GM12878 (cell line): Measurements from ENCODE around the gene ADAMTSL1. TPM values are rescaled to one million over a fixed set of nuclear protein-coding genes. Genes with fewer than 3 reads are reported as not detected.

Source experiments
- POLR2AphosphoS5 ChIP-seq: IDR thresholded peaks from 2 replicates; pipeline ENCODE4 v1.6.1; 2011; ENCODE audit warnings: mild to moderate bottlenecking, low read length, inconsistent platforms
- YY1 ChIP-seq: IDR thresholded peaks from 2 replicates; pipeline ENCODE4 v1.6.1; 2011; ENCODE audit warnings: low read depth, mild to moderate bottlenecking, low read length
- polyA plus RNA-seq, 11 experiments: library from polyadenylated mRNA; depleted of rRNA in 4 of 11; unstranded in 6 of 11; stranded (reverse) in 5 of 11; fragments of >200 nt; fragmentation: Nextera tagmentation in 4 of 11; fragmentation: Illumina TruSeq in 1 of 11; extraction: Ambion mirVana in 4 of 11; extraction: Trizol in 1 of 11; gene quantifications; 1 replicate in 1 of 11; 2 replicates in 10 of 11; pipeline versions ENCODE4 v1.2.1 to v1.2.3, GENCODE V29; 2011 to 2016; ENCODE audit warnings: inconsistent platforms in 2 of 11, missing spikeins in 2 of 11, low read depth in 1 of 11
- total RNA-seq, 4 experiments: library from RNA; depleted of rRNA in 3 of 4; stranded (reverse); fragments of >200 nt in 3 of 4; fragmentation: Illumina TruSeq in 1 of 4; extraction: Trizol in 1 of 4; gene quantifications; 2 replicates each; pipeline versions ENCODE4 v1.2.1 to v1.2.3, GENCODE V29; 2013 to 2021
- TF ChIP-seq, protein P1 (sequence below): fragments of 450-650 bp; IDR thresholded peaks from 2 replicates; pipeline ENCODE4 v1.6.1; 2017; ENCODE audit warnings: mild to moderate bottlenecking, low read depth, inconsistent platforms; ENCODE audit not compliant: poor library complexity, severe bottlenecking
- TF ChIP-seq, protein P2 (sequence below): IDR thresholded peaks from 2 replicates; pipeline ENCODE4 v1.6.1; 2011; ENCODE audit warnings: mild to moderate bottlenecking, low read depth, low read length, moderate library complexity; ENCODE audit not compliant: insufficient replicate concordance
- TF ChIP-seq, protein P3 (sequence below): fragments of 150-350 bp; IDR thresholded peaks from 2 replicates; pipeline ENCODE4 v1.6.1; 2016; ENCODE audit warnings: low read depth, low read length

Gene ADAMTSL1
- total and polyA plus RNA-seq, 10 of the 15 experiments (the other 5 are each of a cell fraction or from before 2014, with no cell fraction given), result 0.01 to 0.10 (median 0.07) TPM; not detected in 6

DNA sequence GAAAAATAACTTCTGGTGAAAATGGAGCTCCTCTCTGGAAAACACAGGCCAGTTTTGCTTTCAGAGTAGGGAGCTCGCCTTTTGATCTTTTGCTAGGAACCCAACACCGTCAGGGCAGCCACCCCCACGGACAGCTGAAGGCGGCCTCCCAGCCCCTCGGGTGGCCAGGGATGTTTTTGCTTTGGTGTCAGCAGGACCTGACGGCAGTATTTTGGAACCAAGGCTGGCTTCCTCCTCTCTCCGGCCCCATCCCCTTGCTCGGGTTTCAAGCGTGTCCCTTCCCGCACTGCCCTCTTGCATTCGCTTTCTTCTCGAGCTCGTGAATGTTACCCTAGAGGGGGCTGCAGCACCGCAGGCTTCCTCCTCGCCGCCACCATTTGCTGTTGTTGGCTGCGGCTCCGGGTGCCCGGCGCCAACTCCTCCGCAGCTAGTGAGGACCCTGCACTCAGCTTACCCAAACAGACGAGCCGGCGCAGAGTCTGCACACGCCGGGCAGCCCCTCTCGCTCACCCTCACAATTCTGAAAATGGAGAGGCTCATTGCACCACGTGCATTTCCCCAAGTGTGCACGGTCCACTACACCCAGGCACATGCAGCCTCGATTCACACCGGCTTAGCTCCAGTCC lies 35.5 kb upstream of the ADAMTSL1 start (continued):
- TF ChIP-seq, protein P1, sequence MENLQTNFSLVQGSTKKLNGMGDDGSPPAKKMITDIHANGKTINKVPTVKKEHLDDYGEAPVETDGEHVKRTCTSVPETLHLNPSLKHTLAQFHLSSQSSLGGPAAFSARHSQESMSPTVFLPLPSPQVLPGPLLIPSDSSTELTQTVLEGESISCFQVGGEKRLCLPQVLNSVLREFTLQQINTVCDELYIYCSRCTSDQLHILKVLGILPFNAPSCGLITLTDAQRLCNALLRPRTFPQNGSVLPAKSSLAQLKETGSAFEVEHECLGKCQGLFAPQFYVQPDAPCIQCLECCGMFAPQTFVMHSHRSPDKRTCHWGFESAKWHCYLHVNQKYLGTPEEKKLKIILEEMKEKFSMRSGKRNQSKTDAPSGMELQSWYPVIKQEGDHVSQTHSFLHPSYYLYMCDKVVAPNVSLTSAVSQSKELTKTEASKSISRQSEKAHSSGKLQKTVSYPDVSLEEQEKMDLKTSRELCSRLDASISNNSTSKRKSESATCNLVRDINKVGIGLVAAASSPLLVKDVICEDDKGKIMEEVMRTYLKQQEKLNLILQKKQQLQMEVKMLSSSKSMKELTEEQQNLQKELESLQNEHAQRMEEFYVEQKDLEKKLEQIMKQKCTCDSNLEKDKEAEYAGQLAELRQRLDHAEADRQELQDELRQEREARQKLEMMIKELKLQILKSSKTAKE, result no peak
- TF ChIP-seq YY1 (no peak), POLR2AphosphoS5 (no peak)
- TF ChIP-seq, protein P2, sequence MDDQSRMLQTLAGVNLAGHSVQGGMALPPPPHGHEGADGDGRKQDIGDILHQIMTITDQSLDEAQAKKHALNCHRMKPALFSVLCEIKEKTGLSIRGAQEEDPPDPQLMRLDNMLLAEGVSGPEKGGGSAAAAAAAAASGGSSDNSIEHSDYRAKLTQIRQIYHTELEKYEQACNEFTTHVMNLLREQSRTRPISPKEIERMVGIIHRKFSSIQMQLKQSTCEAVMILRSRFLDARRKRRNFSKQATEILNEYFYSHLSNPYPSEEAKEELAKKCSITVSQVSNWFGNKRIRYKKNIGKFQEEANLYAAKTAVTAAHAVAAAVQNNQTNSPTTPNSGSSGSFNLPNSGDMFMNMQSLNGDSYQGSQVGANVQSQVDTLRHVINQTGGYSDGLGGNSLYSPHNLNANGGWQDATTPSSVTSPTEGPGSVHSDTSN, result no peak
- TF ChIP-seq, protein P3, sequence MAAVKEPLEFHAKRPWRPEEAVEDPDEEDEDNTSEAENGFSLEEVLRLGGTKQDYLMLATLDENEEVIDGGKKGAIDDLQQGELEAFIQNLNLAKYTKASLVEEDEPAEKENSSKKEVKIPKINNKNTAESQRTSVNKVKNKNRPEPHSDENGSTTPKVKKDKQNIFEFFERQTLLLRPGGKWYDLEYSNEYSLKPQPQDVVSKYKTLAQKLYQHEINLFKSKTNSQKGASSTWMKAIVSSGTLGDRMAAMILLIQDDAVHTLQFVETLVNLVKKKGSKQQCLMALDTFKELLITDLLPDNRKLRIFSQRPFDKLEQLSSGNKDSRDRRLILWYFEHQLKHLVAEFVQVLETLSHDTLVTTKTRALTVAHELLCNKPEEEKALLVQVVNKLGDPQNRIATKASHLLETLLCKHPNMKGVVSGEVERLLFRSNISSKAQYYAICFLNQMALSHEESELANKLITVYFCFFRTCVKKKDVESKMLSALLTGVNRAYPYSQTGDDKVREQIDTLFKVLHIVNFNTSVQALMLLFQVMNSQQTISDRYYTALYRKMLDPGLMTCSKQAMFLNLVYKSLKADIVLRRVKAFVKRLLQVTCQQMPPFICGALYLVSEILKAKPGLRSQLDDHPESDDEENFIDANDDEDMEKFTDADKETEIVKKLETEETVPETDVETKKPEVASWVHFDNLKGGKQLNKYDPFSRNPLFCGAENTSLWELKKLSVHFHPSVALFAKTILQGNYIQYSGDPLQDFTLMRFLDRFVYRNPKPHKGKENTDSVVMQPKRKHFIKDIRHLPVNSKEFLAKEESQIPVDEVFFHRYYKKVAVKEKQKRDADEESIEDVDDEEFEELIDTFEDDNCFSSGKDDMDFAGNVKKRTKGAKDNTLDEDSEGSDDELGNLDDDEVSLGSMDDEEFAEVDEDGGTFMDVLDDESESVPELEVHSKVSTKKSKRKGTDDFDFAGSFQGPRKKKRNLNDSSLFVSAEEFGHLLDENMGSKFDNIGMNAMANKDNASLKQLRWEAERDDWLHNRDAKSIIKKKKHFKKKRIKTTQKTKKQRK, result no peak
